HL-60 (cell line): ENCODE measurements around the gene BAHCC1.

Experiments
- DNase-seq, 2 experiments: peaks; one replicate each; pipeline ENCODE4 v3.0.0-alpha.2; 2010 to 2020; ENCODE audit warnings: low read depth in 1 of 2, low spot score in 1 of 2
- H3K27ac ChIP-seq: fragments of 250-450 bp; sonication (Bioruptor Pico); replicated peaks from 2 replicates; pipeline ENCODE4 v1.5.1; 2020; ENCODE audit warnings: mild to moderate bottlenecking, moderate library complexity
- H3K27me3 ChIP-seq: fragments of 250-450 bp; sonication (Bioruptor Pico); 2 replicates; pipeline ENCODE4 v1.5.1; 2021; ENCODE audit warnings: mild to moderate bottlenecking, moderate library complexity; ENCODE audit not compliant: insufficient read depth, poor library complexity, severe bottlenecking
- H3K4me3 ChIP-seq: replicated peaks from 2 replicates; pipeline ENCODE4 v1.5.1; 2011; ENCODE audit warnings: mild to moderate bottlenecking, control low read depth, low read length; ENCODE audit not compliant: insufficient read depth
- GABPA ChIP-seq: IDR thresholded peaks from 2 replicates; pipeline ENCODE4 v1.6.1; 2012; ENCODE audit warnings: low read depth
- POLR2AphosphoS5 ChIP-seq: IDR thresholded peaks from 2 replicates; pipeline ENCODE4 v1.6.1; 2012; ENCODE audit warnings: low read depth
- SPI1 ChIP-seq: IDR thresholded peaks from 2 replicates; pipeline ENCODE4 v1.6.1; 2012; ENCODE audit warnings: low read depth, mild to moderate bottlenecking, borderline replicate concordance
- TF ChIP-seq, protein P1 (sequence below): IDR thresholded peaks from 2 replicates; pipeline ENCODE4 v1.6.1; 2012; ENCODE audit warnings: low read depth; ENCODE audit not compliant: insufficient replicate concordance
- TF ChIP-seq, protein P2 (sequence below): IDR thresholded peaks from one replicate; pipeline ENCODE4 v1.5.1; 2011; ENCODE audit warnings: low read length, control low read depth, inconsistent platforms; ENCODE audit not compliant: insufficient read depth

The BAHCC1 gene

DNA sequence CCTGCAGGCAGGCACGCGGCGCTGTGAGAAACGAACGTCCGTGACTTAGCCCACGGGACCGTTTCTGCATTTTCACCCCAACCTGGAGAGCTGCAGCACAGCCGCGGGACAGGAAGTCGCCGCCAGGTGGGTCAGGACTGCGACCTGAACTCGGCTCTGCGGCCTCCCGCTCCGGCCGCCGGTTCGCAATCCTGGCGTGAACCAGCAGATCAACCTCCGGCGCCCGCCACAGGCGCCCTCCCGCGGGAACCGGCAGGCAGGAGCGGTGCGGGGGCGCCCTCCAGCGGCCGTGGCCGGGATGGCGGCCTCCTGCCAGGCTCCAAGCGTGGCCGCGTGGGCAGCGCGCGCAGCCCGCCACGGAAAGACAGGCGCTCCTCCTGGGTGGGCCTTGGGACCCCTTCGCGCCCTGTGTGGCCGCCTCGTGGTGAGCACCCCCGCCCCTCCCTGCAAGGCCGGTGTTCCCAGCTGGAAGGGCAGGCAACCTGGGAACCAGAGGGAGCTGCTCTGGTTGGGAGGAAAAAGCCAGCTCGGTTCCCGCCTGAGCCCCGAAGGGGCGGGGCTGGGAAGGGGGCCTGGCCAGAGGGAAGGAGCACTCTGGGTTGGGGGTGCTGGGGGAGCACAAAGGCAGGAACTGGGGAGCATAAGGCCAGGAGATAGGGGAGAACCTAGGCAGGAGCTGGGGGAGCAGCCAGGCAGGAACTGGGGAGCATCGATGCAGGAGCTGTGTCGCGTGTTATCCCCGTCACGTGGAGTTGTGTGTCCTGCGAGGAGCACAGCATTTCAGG is 89.1 kb downstream of the BAHCC1 start:
- peak overlapping the region; percentile 43 for H3K27ac ChIP-seq

DNA sequence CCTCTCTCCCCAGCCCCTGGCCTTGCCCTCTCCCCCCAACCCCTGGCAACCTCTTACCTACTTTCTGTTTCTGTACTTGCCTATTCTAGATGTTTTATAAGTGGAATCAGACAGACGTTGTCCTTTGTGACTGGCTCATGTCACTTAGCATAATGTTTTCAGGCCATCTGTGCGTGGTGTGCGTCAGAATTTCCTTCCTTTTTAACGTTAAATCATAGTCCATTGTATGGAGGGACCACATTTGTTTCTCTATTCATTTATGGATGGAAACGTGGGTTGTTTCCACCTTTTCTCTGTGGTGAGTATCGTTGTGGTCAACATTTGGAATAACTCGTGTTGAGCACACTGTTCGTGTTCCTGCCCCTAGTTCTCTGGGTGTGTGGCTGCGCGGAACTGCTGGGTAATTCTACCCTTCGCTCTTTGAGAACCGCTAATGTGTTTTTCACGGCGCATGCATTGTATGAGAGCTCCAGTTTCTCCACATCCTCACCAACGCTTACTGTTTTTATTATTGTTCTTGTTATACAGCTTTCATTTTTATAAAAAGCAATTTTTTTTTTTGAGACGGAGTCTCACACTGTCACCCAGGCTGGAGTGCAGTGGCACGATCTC is 91.0 kb downstream of the BAHCC1 start:
- DNase-seq, result no peak
- no peak for TF ChIP-seq POLR2AphosphoS5
- TF ChIP-seq, protein P1, sequence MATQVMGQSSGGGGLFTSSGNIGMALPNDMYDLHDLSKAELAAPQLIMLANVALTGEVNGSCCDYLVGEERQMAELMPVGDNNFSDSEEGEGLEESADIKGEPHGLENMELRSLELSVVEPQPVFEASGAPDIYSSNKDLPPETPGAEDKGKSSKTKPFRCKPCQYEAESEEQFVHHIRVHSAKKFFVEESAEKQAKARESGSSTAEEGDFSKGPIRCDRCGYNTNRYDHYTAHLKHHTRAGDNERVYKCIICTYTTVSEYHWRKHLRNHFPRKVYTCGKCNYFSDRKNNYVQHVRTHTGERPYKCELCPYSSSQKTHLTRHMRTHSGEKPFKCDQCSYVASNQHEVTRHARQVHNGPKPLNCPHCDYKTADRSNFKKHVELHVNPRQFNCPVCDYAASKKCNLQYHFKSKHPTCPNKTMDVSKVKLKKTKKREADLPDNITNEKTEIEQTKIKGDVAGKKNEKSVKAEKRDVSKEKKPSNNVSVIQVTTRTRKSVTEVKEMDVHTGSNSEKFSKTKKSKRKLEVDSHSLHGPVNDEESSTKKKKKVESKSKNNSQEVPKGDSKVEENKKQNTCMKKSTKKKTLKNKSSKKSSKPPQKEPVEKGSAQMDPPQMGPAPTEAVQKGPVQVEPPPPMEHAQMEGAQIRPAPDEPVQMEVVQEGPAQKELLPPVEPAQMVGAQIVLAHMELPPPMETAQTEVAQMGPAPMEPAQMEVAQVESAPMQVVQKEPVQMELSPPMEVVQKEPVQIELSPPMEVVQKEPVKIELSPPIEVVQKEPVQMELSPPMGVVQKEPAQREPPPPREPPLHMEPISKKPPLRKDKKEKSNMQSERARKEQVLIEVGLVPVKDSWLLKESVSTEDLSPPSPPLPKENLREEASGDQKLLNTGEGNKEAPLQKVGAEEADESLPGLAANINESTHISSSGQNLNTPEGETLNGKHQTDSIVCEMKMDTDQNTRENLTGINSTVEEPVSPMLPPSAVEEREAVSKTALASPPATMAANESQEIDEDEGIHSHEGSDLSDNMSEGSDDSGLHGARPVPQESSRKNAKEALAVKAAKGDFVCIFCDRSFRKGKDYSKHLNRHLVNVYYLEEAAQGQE, result no peak
- no peak for TF ChIP-seq SPI1
- no peak for TF ChIP-seq GABPA
- TF ChIP-seq, protein P2, sequence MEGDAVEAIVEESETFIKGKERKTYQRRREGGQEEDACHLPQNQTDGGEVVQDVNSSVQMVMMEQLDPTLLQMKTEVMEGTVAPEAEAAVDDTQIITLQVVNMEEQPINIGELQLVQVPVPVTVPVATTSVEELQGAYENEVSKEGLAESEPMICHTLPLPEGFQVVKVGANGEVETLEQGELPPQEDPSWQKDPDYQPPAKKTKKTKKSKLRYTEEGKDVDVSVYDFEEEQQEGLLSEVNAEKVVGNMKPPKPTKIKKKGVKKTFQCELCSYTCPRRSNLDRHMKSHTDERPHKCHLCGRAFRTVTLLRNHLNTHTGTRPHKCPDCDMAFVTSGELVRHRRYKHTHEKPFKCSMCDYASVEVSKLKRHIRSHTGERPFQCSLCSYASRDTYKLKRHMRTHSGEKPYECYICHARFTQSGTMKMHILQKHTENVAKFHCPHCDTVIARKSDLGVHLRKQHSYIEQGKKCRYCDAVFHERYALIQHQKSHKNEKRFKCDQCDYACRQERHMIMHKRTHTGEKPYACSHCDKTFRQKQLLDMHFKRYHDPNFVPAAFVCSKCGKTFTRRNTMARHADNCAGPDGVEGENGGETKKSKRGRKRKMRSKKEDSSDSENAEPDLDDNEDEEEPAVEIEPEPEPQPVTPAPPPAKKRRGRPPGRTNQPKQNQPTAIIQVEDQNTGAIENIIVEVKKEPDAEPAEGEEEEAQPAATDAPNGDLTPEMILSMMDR, result no peak
- no peak overlapping the region for H3K4me3 ChIP-seq
- no peaks in the 10 kb centered on the region for H3K27me3 ChIP-seq
- no peak overlapping the region for H3K27ac ChIP-seq

More for the DNA sequence above, 89.1 kb downstream of the BAHCC1 start:
- Histone ChIP-seq H3K4me3 (peak overlapping the region; percentile 26), H3K27me3 (no peaks in the 10 kb centered on the region)
- TF ChIP-seq, protein P2, result peak; percentile 78
- TF ChIP-seq POLR2AphosphoS5, result no peak
- DNase-seq, result peak; percentile 61 to 85

DNA sequence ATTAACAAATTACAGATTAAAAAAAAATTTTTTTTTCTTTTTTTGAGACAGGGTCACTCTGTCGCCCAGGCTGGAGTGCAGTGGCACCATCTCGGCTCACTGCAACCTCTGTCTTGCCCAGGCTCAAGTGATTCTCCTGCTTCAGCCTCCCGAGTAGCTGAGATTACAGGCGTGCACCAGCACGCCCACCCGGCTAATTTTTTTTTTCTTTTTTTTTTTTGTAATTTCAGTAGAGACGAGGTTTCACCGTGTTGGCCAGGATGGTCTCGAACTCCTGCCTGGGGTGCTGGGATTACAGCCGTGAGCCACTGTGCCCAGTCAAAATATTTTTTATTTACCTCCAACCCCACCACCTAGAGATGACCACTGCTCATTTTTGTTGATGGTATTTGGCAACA is 91.8 kb downstream of the BAHCC1 start:
- DNase-seq, result no peak
- Histone ChIP-seq H3K27me3 (no peaks in the 10 kb centered on the region), H3K4me3 (no peak overlapping the region), H3K27ac (no peak overlapping the region)
- TF ChIP-seq, protein P1, result no peak
- no peak for TF ChIP-seq SPI1
- no peak for TF ChIP-seq POLR2AphosphoS5
- TF ChIP-seq, protein P2, result no peak
- no peak for TF ChIP-seq GABPA
